GM19372 (cell line): ENCODE results near the gene HSPA12A.
A peak's percentile ranks its signal among the peaks of the same experiment; 100 is the strongest.

Experiments used
- ATAC-seq: cut with Tn5 transposase; IDR thresholded peaks from one replicate; pipeline ENCODE4 v1.9.1; 2021; ENCODE audit warnings: mild to moderate bottlenecking, low read depth, moderate library complexity; ENCODE audit not compliant: unreplicated experiment

Gene HSPA12A

GRCh38 chr10:116742367-116743265, at the start of gene HSPA12A:
HSPA12A (minus strand) TSS chr10:116742566; CDS start chr10:116742469, 97 bp downstream.
- ATAC-seq: peak; percentile 93

GRCh38 chr10:116791241-116791640, 48.9 kb upstream of the HSPA12A start:
- no peak for ATAC-seq

GRCh38 chr10:116787893-116788665, 45.7 kb upstream of the HSPA12A start:
- peak; percentile 78 for ATAC-seq

GRCh38 chr10:116787053-116787659, 44.8 kb upstream of the HSPA12A start:
- ATAC-seq: no peak

GRCh38 chr10:116785867-116786266, 43.5 kb upstream of the HSPA12A start:
- ATAC-seq: no peak

- ATAC-seq: no peak
Observed at GRCh38 chr10:116785282-116785681, 42.9 kb upstream of the HSPA12A start.

- no peak for ATAC-seq
Observed at GRCh38 chr10:116784651-116785050, 42.3 kb upstream of the HSPA12A start.

- ATAC-seq: no peak
Observed at GRCh38 chr10:116784035-116784434, 41.7 kb upstream of the HSPA12A start.

- ATAC-seq: no peak
Observed at GRCh38 chr10:116783011-116783655, 40.8 kb upstream of the HSPA12A start.

- ATAC-seq: no peak
Observed at GRCh38 chr10:116781370-116781884, 39.1 kb upstream of the HSPA12A start.

GRCh38 chr10:116780691-116781205, 38.4 kb upstream of the HSPA12A start:
- ATAC-seq: no peak

GRCh38 chr10:116779076-116779687, 36.8 kb upstream of the HSPA12A start:
- no peak for ATAC-seq

GRCh38 chr10:116777006-116777405, 34.6 kb upstream of the HSPA12A start:
- ATAC-seq: no peak

- no peak for ATAC-seq
Observed at GRCh38 chr10:116775488-116776400, 33.4 kb upstream of the HSPA12A start.

- ATAC-seq: no peak
Observed at GRCh38 chr10:116774728-116775151, 32.4 kb upstream of the HSPA12A start.

GRCh38 chr10:116772909-116773705, 30.7 kb upstream of the HSPA12A start:
- ATAC-seq: no peak

- no peak for ATAC-seq
Observed at GRCh38 chr10:116771959-116772585, 29.7 kb upstream of the HSPA12A start.
